ENCODE data around the gene PDK4. TPM values are rescaled to one million over a fixed set of nuclear protein-coding genes. Genes with fewer than 3 reads are reported as not detected.
"Not testable (repeated sequence)": the region's sequence is repeated elsewhere in the genome, so short reads cannot be mapped to it uniquely, and the experiment has no call there.

PDK4 gene
- total RNA-seq, 1 donor from 2014 or later, result 156 TPM

- Histone ChIP-seq H3K36me3 (no peaks in the 10 kb centered on the region), H3K27me3 (no peaks in the 10 kb centered on the region), H3K4me3 (peak overlapping the region; percentile 18), H3K9me3 (no peaks in the 10 kb centered on the region), H3K4me1 (peaks cover 43% of the 10 kb centered on the region), H3K27ac (peak overlapping the region; percentile 89)
- TF ChIP-seq, protein P1, sequence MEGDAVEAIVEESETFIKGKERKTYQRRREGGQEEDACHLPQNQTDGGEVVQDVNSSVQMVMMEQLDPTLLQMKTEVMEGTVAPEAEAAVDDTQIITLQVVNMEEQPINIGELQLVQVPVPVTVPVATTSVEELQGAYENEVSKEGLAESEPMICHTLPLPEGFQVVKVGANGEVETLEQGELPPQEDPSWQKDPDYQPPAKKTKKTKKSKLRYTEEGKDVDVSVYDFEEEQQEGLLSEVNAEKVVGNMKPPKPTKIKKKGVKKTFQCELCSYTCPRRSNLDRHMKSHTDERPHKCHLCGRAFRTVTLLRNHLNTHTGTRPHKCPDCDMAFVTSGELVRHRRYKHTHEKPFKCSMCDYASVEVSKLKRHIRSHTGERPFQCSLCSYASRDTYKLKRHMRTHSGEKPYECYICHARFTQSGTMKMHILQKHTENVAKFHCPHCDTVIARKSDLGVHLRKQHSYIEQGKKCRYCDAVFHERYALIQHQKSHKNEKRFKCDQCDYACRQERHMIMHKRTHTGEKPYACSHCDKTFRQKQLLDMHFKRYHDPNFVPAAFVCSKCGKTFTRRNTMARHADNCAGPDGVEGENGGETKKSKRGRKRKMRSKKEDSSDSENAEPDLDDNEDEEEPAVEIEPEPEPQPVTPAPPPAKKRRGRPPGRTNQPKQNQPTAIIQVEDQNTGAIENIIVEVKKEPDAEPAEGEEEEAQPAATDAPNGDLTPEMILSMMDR (IDR thresholded peaks at IDR 0.05), result no peak
- DNase-seq (no peak), ATAC-seq (peak; percentile 57)
- intact Hi-C loops (cut with DNase I), result no loop called here
These were observed 13.1 kb upstream of the PDK4 start for GRCh38 chr7:95609277-95609971.

DNA sequence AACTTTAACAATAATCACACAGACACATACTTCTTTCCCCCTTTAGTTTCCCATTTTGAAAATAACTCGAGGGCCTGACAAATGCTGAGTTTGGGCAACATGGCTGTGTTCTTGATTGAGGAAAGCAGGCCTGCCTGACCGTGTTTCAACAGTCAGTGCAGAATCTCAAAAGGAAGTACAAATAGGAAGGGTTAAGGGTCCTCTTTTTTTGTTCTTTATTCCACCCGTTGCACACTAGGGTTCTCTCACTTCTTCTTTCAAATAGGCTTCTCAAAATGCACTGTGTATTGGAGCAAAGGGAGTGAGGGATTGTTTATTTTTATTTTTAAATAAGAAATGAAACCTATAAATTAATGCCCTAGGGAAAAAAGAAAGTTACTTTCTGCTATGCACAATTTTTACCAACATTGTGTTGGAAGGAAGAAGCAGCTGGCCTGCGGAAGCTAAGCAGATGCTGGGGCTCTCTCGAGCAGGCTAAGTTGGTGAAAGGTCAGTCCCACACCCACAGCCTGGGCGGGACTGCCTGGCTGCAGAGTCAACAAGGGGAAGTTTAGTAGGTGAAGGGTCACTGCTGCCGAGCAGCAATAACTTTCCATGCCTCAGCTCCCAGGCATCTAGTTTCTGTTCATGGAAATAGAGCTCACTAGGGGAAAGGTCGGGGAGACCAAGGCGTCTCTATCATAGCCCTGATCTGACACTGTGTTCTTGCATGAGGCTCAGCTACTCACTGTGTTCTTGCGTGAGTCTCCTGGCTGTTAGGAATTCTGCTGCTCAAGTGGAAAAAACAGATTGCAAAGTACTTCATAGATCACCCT lies 12.2 kb upstream of the PDK4 start:
- Histone ChIP-seq H3K27me3 (no peaks in the 10 kb centered on the region), H3K27ac (peak overlapping the region; percentile 89), H3K4me3 (peak overlapping the region; percentile 18), H3K4me1 (peaks cover 49% of the 10 kb centered on the region), H3K36me3 (no peaks in the 10 kb centered on the region), H3K9me3 (no peaks in the 10 kb centered on the region)
- peak; percentile 93 for DNase-seq
- ATAC-seq, result peak; percentile 99
- intact Hi-C loops (cut with DNase I), result no loop called here
- TF ChIP-seq, protein P1 (IDR thresholded peaks at IDR 0.05), result no peak

DNA sequence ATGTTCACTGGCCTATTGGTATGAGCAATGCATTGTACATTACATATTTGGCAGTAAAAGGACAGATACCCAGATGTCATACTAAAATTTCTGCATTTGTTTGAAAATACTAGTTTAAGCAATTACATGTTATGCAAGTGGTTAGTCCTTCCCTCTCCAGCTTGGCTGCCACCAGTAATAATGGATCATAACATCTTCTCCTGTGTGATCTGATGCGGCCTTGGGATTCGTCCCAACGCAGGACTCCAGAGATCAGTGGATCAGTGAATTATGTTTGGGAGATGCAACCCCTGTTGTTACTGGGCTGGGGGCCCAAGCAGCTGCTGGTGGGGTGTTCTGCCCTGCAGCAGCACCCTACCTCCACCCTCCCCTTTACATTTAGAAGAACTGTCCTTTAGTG lies 11.2 kb upstream of the PDK4 start:
- ATAC-seq, result no peak
- H3K27ac ChIP-seq, result peak overlapping the region; percentile 89
- intact Hi-C loops (cut with DNase I), result no loop called here

DNA sequence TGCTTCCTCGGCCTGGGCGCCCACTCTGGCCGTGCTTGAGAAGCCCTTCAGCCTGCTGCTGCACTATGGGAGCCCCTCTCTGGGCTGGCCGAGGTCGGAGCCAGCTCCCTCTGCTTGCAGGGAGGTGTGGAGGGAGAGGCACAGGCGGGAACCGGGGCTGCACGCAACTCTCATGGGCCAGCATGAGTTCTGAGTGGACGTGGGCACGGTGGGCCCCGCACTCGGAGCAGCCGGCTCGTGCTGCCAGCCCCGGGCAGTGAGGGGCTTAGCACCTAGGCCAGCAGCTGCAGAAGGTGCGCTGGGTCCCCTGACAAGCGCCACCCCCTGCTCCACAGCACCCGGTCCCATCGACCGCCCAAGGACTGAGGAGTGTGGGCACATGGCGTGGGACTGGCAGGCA lies 9.0 kb upstream of the PDK4 start:
- Histone ChIP-seq H3K4me3 (no peak overlapping the region), H3K9me3 (no peaks in the 10 kb centered on the region), H3K27ac (peak overlapping the region; percentile 26), H3K36me3 (no peaks in the 10 kb centered on the region), H3K27me3 (no peaks in the 10 kb centered on the region), H3K4me1 (peaks cover 41% of the 10 kb centered on the region)
- TF ChIP-seq, protein P1 (IDR thresholded peaks at IDR 0.05), result no peak
- intact Hi-C loops (cut with DNase I), result no loop called here
- DNase-seq (no peak), ATAC-seq (no peak)

More for the DNA sequence above, 11.2 kb upstream of the PDK4 start:
- DNase-seq, result no peak
- Histone ChIP-seq H3K36me3 (no peaks in the 10 kb centered on the region), H3K4me1 (peaks cover 51% of the 10 kb centered on the region), H3K9me3 (no peaks in the 10 kb centered on the region), H3K27me3 (no peaks in the 10 kb centered on the region), H3K4me3 (no peak overlapping the region)
- TF ChIP-seq, protein P1 (IDR thresholded peaks at IDR 0.05), result no peak

DNA sequence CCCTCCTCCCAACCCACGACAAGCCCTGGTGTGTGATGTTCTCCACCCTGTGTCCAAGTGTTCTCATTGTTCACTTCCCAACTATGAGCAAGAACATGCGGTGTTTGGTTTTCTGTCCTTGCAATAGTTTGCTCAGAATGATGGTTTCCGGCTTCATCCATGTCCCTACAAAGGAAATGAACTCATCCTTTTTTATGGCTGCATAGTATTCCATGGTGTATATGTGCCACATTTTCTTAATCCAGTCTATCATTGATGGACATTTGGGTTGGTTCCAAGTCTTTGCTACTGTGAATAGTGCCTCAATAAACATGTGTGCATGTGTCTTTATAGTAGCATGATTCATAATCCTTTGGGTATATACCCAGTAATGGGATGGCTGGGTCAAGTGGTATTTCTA lies 8.5 kb upstream of the PDK4 start:
- H3K9me3 ChIP-seq; ATAC-seq; H3K27me3 ChIP-seq; intact Hi-C loops (cut with DNase I); DNase-seq; H3K4me3 ChIP-seq; H3K36me3 ChIP-seq: not testable (repeated sequence)
- Histone ChIP-seq H3K27ac (peak overlapping the region; percentile 26), H3K4me1 (peaks cover 37% of the 10 kb centered on the region)

- H3K27me3 ChIP-seq; ATAC-seq; H3K4me3 ChIP-seq; DNase-seq; intact Hi-C loops (cut with DNase I); H3K27ac ChIP-seq; H3K9me3 ChIP-seq; H3K36me3 ChIP-seq: not testable (repeated sequence)
- peaks cover 36% of the 10 kb centered on the region for H3K4me1 ChIP-seq
These were observed 8.1 kb upstream of the PDK4 start for GRCh38 chr7:95604397-95604796.

Data from upper lobe of right lung (tissue), 1 donor.